H1 (cell line): ENCODE results near the gene TSPAN5.

Source experiments
- CTCF ChIP-seq, 3 experiments: IDR thresholded peaks; 1 replicate in 2 of 3; 2 replicates in 1 of 3; pipeline versions ENCODE4 v1.5.1 to v1.6.1; 2011; ENCODE audit warnings: low read length in 3 of 3, mild to moderate bottlenecking in 3 of 3, inconsistent platforms in 2 of 3, low read depth in 1 of 3, moderate library complexity in 1 of 3; ENCODE audit not compliant: insufficient read depth in 1 of 3; ENCODE audit errors: control extremely low read depth in 1 of 3
- EP300 ChIP-seq, 2 experiments: IDR thresholded peaks; 1 replicate in 1 of 2; 2 replicates in 1 of 2; pipeline ENCODE4 v1.6.1; 2011 to 2012; ENCODE audit warnings: low read depth in 2 of 2, low read length in 2 of 2, mild to moderate bottlenecking in 2 of 2, borderline replicate concordance in 1 of 2, inconsistent platforms in 1 of 2, moderate library complexity in 1 of 2
- EZH2 ChIP-seq: fragments of 200-600 bp; sonication (generic); IDR thresholded peaks from 2 replicates; pipeline ENCODE4 v1.7.1; 2012; ENCODE audit warnings: low read depth, mild to moderate bottlenecking, moderate library complexity, low read length, inconsistent platforms; ENCODE audit not compliant: severe bottlenecking
- MAX ChIP-seq: IDR thresholded peaks from 2 replicates; pipeline ENCODE4 v1.6.1; 2012; ENCODE audit warnings: inconsistent platforms
- POLR2A ChIP-seq, 2 experiments: IDR thresholded peaks; 1 replicate in 1 of 2; 2 replicates in 1 of 2; pipeline ENCODE4 v1.6.1; 2011; ENCODE audit warnings: low read depth in 2 of 2, low read length in 2 of 2, mild to moderate bottlenecking in 2 of 2; ENCODE audit errors: control extremely low read depth in 1 of 2
- RFX5 ChIP-seq: IDR thresholded peaks from 2 replicates; pipeline ENCODE4 v1.6.1; 2011; ENCODE audit warnings: low read depth, low read length, improper control_type of control experiment, borderline replicate concordance
- SIN3A ChIP-seq, 2 experiments: IDR thresholded peaks in 1 of 2; conservative IDR thresholded peaks in 1 of 2; 2 replicates each; pipeline ENCODE4 v1.6.1; 2011 to 2012; ENCODE audit warnings: low read length in 2 of 2, improper control_type of control experiment in 1 of 2, low read depth in 1 of 2, mild to moderate bottlenecking in 1 of 2

GRCh38 chr4:98642991-98643426 lies 15.4 kb downstream of the TSPAN5 start:
- TF ChIP-seq MAX (no peak), CTCF (IDR thresholded peaks at IDR 0.05; ENCODE audit: control extremely low read depth in 1 of 3, insufficient read depth in 1 of 3, low read depth in 1 of 3, low read length in 3 of 3) (no peak), EP300 (IDR thresholded peaks at IDR 0.05; ENCODE audit: borderline replicate concordance in 1 of 2, low read depth in 2 of 2, low read length in 2 of 2) (no peak), POLR2A (IDR thresholded peaks at IDR 0.05; ENCODE audit: control extremely low read depth in 1 of 2, low read depth in 2 of 2, low read length in 2 of 2) (no peak), RFX5 (no peak), EZH2 (no peak), SIN3A (conservative IDR thresholded peaks at IDR 0.05 in 1 of 2, IDR thresholded peaks at IDR 0.05 in 1 of 2; ENCODE audit: low read depth in 1 of 2, low read length in 2 of 2) (no peak)
